Measurements from ENCODE around the gene CD300LF.

DNA sequence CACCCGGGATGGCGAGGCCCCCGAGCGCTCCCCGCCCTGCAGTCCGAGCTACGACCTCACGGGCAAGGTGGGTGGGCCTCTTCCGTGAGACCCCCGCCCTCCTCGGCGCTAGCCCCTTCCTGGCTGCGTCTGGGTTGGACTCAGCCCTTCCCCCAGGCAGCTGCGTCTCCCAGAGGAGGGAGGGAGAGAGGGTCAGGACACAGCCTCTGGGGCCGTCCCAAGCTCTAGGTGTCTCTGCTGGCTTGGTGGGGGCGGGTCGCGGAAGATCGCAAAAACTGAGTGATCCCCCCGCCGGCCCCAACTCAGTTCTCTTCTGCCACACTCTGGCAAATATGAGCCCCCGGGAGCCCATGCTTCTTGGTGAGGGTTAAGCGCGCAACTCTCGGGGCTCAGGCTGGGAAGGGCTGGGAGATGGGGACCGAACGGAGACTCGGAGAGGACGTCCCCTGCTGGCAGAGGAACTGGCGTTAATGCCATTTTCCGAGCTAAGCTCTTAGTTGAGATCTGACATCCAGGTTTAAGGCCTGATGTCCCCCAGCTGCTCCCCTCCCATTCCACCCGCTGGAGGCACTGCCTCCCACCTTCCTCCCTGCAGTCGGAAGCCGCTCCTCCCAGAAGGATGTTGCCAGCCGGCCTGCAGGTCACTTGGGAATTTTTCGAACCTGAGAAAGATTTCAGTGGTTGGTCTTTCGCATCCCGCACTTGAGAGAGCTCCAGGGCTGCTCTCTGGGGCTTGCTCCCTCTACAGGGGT is 24.8 kb upstream of the CD300LF start:
- TF ChIP-seq, protein P1, sequence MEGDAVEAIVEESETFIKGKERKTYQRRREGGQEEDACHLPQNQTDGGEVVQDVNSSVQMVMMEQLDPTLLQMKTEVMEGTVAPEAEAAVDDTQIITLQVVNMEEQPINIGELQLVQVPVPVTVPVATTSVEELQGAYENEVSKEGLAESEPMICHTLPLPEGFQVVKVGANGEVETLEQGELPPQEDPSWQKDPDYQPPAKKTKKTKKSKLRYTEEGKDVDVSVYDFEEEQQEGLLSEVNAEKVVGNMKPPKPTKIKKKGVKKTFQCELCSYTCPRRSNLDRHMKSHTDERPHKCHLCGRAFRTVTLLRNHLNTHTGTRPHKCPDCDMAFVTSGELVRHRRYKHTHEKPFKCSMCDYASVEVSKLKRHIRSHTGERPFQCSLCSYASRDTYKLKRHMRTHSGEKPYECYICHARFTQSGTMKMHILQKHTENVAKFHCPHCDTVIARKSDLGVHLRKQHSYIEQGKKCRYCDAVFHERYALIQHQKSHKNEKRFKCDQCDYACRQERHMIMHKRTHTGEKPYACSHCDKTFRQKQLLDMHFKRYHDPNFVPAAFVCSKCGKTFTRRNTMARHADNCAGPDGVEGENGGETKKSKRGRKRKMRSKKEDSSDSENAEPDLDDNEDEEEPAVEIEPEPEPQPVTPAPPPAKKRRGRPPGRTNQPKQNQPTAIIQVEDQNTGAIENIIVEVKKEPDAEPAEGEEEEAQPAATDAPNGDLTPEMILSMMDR (IDR thresholded peaks at IDR 0.05 in 8 of 11, conservative IDR thresholded peaks at IDR 0.05 in 3 of 11): peak in 6 of 11 experiments; percentile 20 to 47 (median 39)
- no peak for TF ChIP-seq POLR2A (IDR thresholded peaks at IDR 0.05)
- TF ChIP-seq POLR2AphosphoS5 (IDR thresholded peaks at IDR 0.05): peak in 1 of 3 donors; percentile 5
